GM19438 (cell line): ENCODE results near the gene COBL.

ENCODE experiments used
- ATAC-seq: cut with Tn5 transposase; IDR thresholded peaks from one replicate; pipeline ENCODE4 v1.9.1; 2021; ENCODE audit warnings: low read depth; ENCODE audit not compliant: unreplicated experiment

The COBL gene

GRCh38 chr7:51069411-51070083 lies 247.1 kb downstream of the COBL start:
- ATAC-seq, result no peak

- ATAC-seq, result no peak
Observed at GRCh38 chr7:51068401-51068800, 248.2 kb downstream of the COBL start.

- ATAC-seq, result no peak
Observed at GRCh38 chr7:51067757-51068156, 248.9 kb downstream of the COBL start.

DNA sequence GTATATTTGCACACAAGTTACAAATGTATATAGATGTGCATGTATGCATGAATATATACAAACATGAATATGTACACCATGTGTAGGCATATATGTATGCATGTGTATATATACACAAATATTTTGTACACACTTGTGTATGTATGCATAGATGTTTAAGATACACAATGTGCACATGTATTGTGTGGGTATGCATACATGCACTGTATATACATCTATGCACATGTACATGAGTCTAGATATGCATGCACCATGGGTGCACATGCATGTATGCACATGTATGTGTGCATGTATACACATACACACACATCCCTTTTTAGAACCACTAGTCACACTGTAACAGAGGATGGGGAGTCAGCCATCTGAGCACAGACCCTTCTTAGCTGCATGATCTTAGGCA lies 249.4 kb downstream of the COBL start:
- no peak for ATAC-seq

- ATAC-seq, result no peak
Observed at GRCh38 chr7:51066405-51066882, 250.2 kb downstream of the COBL start.

- no peak for ATAC-seq
Observed at GRCh38 chr7:51065766-51066165, 250.8 kb downstream of the COBL start.

- no peak for ATAC-seq
Observed at GRCh38 chr7:51064688-51065087, 251.9 kb downstream of the COBL start.

GRCh38 chr7:51062222-51062987 lies 254.2 kb downstream of the COBL start:
- no peak for ATAC-seq

- no peak for ATAC-seq
Observed at GRCh38 chr7:51060536-51060935, 256.1 kb downstream of the COBL start.

DNA sequence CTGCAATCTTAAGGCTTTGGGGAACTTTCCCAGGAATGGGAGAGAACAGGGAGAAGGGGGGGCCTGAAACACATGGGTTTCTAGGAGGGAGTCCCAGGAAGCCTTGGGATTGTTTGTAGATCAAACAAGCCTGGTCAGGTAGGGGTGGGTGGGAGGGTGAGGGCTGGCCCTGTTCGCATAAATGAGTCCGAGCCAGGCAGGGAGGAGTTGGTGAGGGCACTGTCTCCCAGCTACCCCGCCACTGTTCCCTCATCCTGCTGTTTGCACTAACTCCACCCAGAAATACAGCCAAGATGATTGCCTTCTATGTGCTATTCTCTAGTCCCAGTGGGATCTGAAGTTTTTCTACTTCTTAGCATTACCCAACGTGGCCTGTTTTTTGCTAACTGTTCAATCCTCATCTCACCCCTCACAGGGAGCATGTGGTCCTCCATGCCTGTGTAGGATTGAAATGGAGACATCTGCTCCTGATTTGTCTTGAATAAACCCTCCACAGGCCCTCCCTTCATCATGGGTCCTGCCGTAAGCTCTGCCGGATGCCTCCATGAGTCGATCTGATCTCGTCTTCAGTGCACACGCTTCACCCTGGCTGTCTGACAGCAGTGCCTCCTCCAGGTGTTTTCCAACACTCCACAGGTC lies 257.0 kb downstream of the COBL start:
- ATAC-seq, result no peak

DNA sequence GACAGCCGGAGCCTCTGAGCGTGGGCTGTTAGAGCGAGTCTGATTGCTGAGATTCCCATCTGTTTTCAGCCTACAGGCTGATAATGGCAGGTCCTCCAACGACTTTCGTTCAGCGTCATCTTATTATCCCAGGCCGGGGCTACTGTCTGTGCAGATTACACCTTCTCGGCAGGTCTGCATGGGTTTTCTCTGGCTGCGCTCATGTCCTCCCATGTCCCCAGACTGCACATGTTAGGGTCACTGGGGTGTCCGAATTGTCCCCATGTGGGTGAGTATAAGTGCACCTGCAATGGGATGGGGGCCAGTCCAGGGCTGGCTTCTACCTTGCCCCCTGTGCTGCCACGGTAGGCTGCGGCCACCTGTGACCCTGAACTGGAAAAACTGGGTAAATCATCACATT lies 257.8 kb downstream of the COBL start:
- ATAC-seq, result no peak

DNA sequence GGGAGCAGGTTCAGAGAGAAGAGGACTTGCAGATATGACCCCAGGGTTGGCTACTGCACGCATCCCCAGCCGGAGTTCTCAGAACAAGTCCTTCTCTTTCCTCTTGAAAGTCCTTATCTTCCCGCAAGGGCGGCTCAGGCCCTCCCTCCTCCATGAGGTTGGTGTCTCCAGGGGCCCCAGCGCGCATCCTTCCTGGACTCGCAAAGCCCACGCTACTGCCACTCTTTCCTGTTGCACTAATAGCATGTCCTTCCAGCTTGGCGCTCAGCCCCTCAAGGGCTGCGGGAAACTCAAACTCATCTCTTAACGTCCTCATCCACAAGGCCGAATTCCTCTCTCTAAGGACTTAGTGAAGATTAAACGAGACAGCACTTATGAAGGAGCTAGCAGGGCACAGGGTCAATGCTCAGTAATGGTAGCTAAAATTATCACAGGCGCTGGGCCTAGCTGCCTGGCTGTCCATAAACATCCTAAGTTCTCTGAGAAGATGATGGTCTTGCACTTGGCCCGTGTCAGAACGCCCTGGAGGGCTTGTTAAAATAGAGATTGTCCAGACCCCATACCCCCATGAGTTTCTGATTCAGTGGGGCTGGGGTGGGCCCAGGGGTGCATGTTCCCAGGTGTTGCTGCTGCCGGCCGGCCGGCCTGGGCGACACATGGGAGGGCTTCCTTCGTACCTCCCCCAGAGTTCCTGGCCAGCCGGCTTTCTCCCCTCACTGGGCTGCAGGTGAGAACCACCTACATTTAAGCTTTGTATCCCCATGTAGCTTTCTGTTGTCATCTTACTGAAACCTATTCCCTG lies 261.4 kb downstream of the COBL start:
- no peak for ATAC-seq

DNA sequence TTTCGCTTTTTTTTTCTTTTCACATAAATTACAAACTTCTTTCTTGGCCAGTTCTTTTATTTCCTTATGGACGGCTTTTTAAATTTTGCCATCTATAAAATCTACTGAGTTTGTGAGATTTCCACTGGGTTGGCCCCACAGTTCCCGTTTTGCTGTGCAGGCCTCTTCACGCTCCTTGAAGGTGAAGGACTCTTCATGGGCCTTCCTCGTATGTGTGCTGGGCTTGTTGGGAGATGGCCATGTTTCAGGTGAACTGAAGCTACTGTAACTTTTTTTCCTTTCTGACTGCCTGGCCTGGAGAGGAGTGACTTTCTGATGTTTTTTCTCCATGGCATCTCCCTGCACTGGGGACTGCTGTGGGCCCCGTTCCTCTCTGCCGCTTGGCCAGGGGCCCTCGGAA lies 262.4 kb downstream of the COBL start:
- ATAC-seq, result no peak

GRCh38 chr7:51053160-51053925 lies 263.3 kb downstream of the COBL start:
- no peak for ATAC-seq

DNA sequence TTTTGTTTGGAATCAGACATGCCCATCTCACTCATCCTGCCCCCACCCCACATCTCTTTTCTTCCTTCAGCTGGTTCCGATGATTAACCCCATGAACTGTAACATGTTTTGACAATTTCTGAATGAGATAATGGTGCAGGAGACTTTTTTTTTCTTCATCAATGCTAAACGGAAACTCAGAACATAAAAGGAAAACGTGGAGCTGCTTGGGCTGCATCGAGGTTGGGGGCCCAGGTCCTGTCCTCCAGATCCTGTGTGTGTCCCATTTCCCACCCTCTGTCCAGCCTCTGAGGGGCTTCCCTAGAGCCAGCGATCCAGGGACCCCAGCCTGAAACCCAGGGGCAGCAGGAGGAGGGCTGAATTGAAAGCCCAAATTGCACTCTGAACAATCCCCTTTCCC lies 270.1 kb downstream of the COBL start:
- no peak for ATAC-seq

DNA sequence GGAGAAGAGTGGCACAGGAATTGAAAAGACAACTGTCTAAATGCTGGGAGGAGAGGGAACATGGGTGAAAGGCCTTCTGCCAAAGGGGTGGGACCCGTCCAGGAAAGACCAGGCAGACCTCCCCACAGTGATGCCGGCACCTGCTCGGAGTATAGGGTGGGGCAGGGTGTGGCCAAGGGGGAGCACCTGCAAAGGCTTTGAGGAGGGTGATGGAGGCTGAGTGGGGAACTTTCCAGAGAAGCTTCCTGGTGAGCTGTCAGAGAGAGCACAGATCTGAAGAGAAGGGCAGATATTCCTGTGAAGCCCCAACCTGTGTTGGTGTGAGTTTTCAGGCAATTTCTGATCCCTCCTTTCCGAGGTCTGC lies 270.5 kb downstream of the COBL start:
- no peak for ATAC-seq

DNA sequence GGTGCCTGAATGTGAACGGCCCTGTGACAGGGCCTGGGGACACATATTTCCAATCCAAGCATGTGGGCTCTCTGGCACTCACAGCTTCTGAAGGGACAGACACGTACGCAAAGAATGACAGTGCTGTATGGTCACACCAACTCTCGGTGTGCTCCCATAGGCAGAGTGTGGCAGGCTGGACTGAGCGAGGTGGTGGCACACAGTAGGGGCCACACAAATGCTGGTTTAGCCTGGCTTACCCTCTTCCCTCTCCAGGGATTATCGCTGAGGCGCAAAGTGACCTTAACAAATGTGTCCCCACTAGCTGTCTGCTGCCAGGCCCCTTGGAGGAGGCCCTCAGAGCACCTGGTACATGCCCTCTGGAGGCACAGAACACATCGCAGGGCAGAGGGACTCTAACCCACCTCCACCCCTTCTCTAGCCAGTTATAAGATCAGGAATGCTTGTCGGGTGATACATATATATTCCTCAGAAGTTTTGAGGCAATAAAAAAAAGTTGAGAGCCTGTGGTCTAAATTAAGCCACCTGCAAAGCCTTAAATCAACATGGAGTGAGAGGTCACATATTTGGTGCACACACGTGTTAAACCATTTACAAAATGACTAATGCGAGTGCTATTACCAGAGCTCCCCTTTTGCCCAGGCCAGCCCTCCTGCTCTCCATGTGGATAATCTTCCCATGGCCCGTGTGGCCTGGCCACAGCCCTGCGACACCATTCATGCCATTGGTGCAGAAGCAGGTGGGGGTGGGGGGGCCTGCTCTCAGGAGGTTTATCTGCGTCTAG lies 271.1 kb downstream of the COBL start:
- no peak for ATAC-seq

DNA sequence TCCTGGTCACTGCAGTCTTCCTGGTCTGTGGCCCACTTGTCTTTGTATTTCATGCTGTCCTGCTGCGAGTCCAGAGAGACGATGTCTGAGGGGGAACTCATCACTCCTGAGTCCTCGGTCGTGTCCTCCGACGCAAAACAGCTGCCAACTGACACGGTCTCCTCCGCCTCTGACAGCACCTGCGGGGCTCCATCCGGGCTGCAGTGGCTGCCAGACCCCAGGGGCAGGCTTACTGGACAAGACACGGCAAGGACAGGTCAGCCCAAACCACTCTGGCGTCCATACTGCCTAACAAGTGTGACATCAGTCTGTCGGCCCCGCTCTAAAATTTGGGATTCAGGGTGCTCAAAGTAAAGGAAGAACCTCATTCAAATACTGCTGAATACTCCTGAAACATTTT lies 273.1 kb downstream of the COBL start:
- ATAC-seq, result no peak

GRCh38 chr7:51040787-51041186 lies 275.8 kb downstream of the COBL start:
- ATAC-seq, result no peak
